22Rv1 (cell line): ENCODE measurements around the gene ABLIM2.

Source experiments
- CTCF ChIP-seq: fragments of 450-650 bp; IDR thresholded peaks from 2 replicates; pipeline ENCODE4 v1.5.1; 2017; ENCODE audit warnings: mild to moderate bottlenecking
- ZFX ChIP-seq: fragments of 450-650 bp; IDR thresholded peaks from 2 replicates; pipeline ENCODE4 v1.6.1; 2017; ENCODE audit warnings: antibody characterized with exemption, borderline replicate concordance

GRCh38 chr4:7949759-7950158 lies 208.9 kb downstream of the ABLIM2 start:
- TF ChIP-seq CTCF: no peak
- TF ChIP-seq ZFX: no peak
